Measurements from ENCODE around the gene NPIPA7.
"Not testable (repeated sequence)": the region's sequence is repeated elsewhere in the genome, so short reads cannot be mapped to it uniquely, and the experiment has no call there.

The NPIPA7 gene

GRCh38 chr16:16420515-16420914 lies 41.6 kb downstream of the NPIPA7 start:
- not testable (repeated sequence) for DNase-seq

GRCh38 chr16:16425146-16425545 lies 46.2 kb downstream of the NPIPA7 start:
- not testable (repeated sequence) for DNase-seq

- not testable (repeated sequence) for DNase-seq
These were observed 52.2 kb downstream of the NPIPA7 start for GRCh38 chr16:16431135-16431534.

- DNase-seq = not testable (repeated sequence)
These were observed 55.8 kb downstream of the NPIPA7 start for GRCh38 chr16:16434711-16435110.

GRCh38 chr16:16441401-16441800 lies 62.5 kb downstream of the NPIPA7 start:
- DNase-seq = not testable (repeated sequence)

Measured in effector CD4-positive, alpha-beta T cell (primary cell).